Measurements from ENCODE around the gene CHRM3.

DNA sequence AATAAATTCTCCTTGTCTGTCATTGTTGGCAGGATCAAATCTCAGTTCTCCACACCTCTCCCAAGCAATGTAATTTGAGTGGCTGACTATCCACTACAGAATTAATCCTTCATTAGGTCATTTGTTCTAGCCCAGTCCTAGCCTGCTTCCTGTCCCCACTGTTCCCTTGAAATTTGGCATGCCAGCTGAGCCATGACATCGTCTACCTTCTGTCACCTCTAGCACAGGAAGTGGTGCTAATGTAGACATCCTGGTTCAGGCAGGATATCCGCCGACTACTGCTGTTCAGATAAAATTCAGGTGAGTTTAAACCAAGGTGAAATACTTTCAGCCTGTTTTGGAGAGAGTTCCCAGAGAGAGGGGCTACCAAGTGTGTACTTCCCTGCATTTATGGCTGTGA, 5.9 kb downstream of the CHRM3 start:
- TF ChIP-seq CTCF (IDR thresholded peaks at IDR 0.05): no peak
- TF ChIP-seq EP300 (IDR thresholded peaks at IDR 0.05): no peak
